Activated B cell treated with CpG ODN at 0.5 μM for 24 hours (primary cell): ENCODE results near the gene ICAM2. TPM values are rescaled to one million over a fixed set of nuclear protein-coding genes. Genes with fewer than 3 reads are reported as not detected.

Experiments used
- ATAC-seq: fragments of 200-7000 bp; cut with Tn5 transposase; one replicate; pipeline ENCODE4 v1.10.0; 2021; ENCODE audit warnings: low read depth, mild to moderate bottlenecking, moderate library complexity
- CTCF ChIA-PET: fragments of 350-600 bp; sonication (Branson Sonifier 250); formaldehyde crosslinking; loops from one replicate; lab custom pipeline; 2021; ENCODE audit warnings: antibody characterized with exemption; lab: Charles Lee
- POLR2A ChIA-PET: fragments of 350-600 bp; sonication (Branson Sonifier 250); formaldehyde crosslinking; loops from one replicate; lab custom pipeline; 2021; ENCODE audit warnings: antibody characterized with exemption; lab: Charles Lee
- DNase-seq: peaks from one replicate; pipeline ENCODE4 v3.0.0; 2022
- H3K27ac Mint-ChIP-seq: one replicate; pipeline ENCODE4 v1.8.0; 2020; ENCODE audit warnings: mixed read lengths
- H3K27me3 Mint-ChIP-seq: one replicate; pipeline ENCODE4 v1.8.0; 2021; ENCODE audit warnings: mixed read lengths
- H3K36me3 Mint-ChIP-seq: one replicate; pipeline ENCODE4 v1.8.0; 2021; ENCODE audit warnings: low read depth, mixed read lengths
- H3K4me1 Mint-ChIP-seq: one replicate; pipeline ENCODE4 v1.8.0; 2021; ENCODE audit warnings: mixed read lengths
- H3K4me3 Mint-ChIP-seq: one replicate; pipeline ENCODE4 v1.8.0; 2020; ENCODE audit warnings: mild to moderate bottlenecking, mixed read lengths
- H3K9me3 Mint-ChIP-seq: one replicate; pipeline ENCODE4 v1.8.0; 2020; ENCODE audit warnings: mixed read lengths
- intact Hi-C: fragments of 100-400 bp; cut with micrococcal nuclease; formaldehyde crosslinking; loops from one replicate; pipeline ENCODE4 v1.15.1; 2024
- total RNA-seq: library from RNA; stranded (reverse); gene quantifications from 2 replicates; pipeline ENCODE4 v1.2.3, GENCODE V29; 2022
- TF ChIP-seq, protein P1 (sequence below): fragments of 200-600 bp; IDR thresholded peaks from one replicate; pipeline ENCODE4 v1.8.0; 2022; ENCODE audit warnings: antibody characterized with exemption, mild to moderate bottlenecking

Gene ICAM2
- total RNA-seq, 1 donor from 2014 or later = 44.5 TPM

DNA sequence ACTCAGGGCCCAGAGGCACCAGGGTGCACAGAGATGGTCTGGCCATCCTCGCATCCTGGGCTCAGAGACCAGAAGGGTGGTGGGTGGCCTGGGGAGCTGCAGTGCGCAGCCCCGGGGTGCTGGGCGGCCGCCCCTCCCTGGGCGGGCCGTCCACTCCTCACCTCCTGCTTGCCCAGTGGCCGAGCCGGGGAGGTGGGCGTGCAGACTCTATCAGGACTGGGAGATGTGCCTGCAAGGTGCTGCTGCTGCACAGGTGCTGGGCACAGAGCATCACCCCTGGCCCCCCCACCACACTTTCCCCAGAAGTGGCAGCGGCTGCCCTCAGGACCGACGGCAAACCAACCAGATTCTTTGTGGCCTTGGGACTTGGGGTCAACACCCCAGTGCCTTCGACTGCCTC lies 47.6 kb downstream of the ICAM2 start, which contains the start of gene SCN4A:
SCN4A (minus strand) TSS at position 123 of the 400 bp plus-strand sequence; CDS start at position 46, 77 bp downstream.
- Mint-ChIP-seq H3K4me3 (no peak within 1 kb of the TSS), H3K36me3 (no peaks in the 10 kb centered on the region), H3K27ac (no peak within 1 kb of the TSS), H3K4me1 (peaks cover 4% of the 10 kb centered on the region), H3K9me3 (no peaks in the 10 kb centered on the region), H3K27me3 (peaks cover 24% of the 10 kb centered on the region)
- no peak for DNase-seq
- ChIA-PET CTCF (no interaction called here), POLR2A (interaction anchor here (1.3 kb wide), 1 partner anchor 18 kb away, joined by 3 read pairs; no protein-coding TSS in a partner anchor)
- intact Hi-C loops = loop anchor here (2.0 kb wide), 1 partner anchor 18 kb away; no protein-coding TSS in a partner anchor
- no peak for ATAC-seq
- TF ChIP-seq, protein P1, sequence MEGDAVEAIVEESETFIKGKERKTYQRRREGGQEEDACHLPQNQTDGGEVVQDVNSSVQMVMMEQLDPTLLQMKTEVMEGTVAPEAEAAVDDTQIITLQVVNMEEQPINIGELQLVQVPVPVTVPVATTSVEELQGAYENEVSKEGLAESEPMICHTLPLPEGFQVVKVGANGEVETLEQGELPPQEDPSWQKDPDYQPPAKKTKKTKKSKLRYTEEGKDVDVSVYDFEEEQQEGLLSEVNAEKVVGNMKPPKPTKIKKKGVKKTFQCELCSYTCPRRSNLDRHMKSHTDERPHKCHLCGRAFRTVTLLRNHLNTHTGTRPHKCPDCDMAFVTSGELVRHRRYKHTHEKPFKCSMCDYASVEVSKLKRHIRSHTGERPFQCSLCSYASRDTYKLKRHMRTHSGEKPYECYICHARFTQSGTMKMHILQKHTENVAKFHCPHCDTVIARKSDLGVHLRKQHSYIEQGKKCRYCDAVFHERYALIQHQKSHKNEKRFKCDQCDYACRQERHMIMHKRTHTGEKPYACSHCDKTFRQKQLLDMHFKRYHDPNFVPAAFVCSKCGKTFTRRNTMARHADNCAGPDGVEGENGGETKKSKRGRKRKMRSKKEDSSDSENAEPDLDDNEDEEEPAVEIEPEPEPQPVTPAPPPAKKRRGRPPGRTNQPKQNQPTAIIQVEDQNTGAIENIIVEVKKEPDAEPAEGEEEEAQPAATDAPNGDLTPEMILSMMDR = no peak

DNA sequence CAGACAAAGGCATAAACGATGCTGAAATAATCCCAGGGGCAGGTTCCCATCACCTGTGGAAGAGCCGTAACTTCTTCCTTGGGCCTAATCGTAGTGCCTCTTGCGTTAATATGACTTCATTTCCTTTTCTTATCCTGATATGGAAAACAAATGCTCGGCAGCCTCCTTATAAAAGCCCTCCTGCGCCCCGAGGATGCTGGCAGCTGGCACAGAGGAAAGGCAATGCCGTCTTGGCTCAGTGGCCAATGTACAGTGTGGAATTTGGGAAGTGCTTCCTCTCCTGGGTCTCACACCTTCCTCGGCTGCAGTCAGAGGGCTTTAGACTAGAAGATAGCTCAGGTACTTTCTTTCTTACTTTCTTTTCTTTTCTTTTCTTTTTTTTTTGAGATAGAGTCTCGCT lies 51.2 kb downstream of the ICAM2 start:
- POLR2A ChIA-PET = no interaction called here
- Mint-ChIP-seq H3K27me3 (peaks cover 9% of the 10 kb centered on the region), H3K4me1 (peaks cover 6% of the 10 kb centered on the region), H3K9me3 (no peaks in the 10 kb centered on the region), H3K4me3 (no peak overlapping the region), H3K27ac (no peak overlapping the region), H3K36me3 (no peaks in the 10 kb centered on the region)
- ATAC-seq (no peak), DNase-seq (no peak)
- intact Hi-C loops = no loop called here
- CTCF ChIA-PET = interaction anchor here (0.9 to 1.9 kb wide), 2 partner anchors 23 to 56 kb away, joined by 3 to 6 read pairs; no protein-coding TSS in a partner anchor
- TF ChIP-seq, protein P1 = no peak

DNA sequence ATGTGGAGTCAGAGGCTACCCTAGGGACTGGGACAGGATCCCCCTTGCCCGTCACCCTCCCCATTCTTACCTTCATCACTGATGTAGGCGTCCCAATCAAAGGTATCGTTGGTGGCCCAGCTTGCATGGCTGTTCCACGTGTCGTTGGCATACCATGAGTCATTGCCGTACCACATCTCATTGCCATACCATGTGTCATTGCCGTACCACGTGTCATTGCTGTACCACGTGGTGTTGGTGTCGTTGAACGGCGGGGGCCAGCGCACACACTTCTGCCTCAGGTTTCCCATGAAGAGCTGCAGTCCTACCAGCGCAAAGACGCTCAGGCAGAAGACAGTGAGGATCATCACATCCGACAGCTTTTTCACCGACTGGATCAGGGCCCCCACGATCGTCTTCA lies 52.5 kb downstream of the ICAM2 start:
- POLR2A ChIA-PET = interaction anchor here (0.5 to 0.7 kb wide), 4 partner anchors 23 to 218 kb away, joined by 3 to 5 read pairs (median 3); no protein-coding TSS in a partner anchor
- ATAC-seq (no peak), DNase-seq (no peak)
- TF ChIP-seq, protein P1 = no peak
- Mint-ChIP-seq H3K4me1 (peaks cover 6% of the 10 kb centered on the region), H3K4me3 (no peak overlapping the region), H3K27ac (no peak overlapping the region), H3K9me3 (no peaks in the 10 kb centered on the region), H3K27me3 (peaks cover 4% of the 10 kb centered on the region), H3K36me3 (no peaks in the 10 kb centered on the region)
- CTCF ChIA-PET = no interaction called here
- intact Hi-C loops = no loop called here

DNA sequence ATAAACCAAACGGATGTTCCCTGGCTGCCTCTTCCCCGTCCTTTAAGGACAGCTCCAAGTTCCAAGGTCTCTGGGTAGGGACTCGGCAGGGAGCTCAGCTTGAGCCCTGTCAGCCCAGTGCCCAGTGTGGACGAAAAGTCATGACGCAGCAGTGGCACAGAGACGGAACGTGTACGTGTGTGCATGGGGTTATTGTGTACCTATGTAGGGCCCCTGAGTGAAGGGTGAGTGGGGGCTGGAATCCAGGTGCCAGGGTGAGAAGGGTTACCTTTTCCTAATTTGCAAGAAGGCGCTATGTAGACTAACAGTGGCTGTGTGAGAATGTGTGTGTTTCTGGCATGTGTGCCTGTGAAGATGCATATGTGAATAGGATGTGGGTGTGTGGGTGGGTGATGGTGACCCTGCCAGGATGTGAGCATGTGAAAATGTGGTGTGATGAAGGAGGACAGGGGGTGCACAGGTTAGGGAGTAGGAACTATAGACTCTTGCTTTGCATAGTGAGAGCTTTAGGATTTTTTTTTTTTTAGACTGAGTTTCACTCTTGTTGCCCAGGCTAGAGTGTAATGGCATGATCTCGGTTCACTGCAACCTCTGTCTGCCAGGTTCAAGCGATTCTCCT lies 53.7 kb downstream of the ICAM2 start:
- Mint-ChIP-seq H3K27me3 (no peaks in the 10 kb centered on the region), H3K36me3 (no peaks in the 10 kb centered on the region), H3K4me1 (peaks cover 13% of the 10 kb centered on the region), H3K9me3 (no peaks in the 10 kb centered on the region), H3K4me3 (no peak overlapping the region), H3K27ac (no peak overlapping the region)
- DNase-seq (no peak), ATAC-seq (peak; percentile 25)
- intact Hi-C loops = no loop called here
- TF ChIP-seq, protein P1 = no peak
- ChIA-PET CTCF (interaction anchor here (1.5 kb wide), 1 partner anchor 20 kb away, joined by 3 read pairs; no protein-coding TSS in a partner anchor), POLR2A (interaction anchor here (1.8 kb wide), 1 partner anchor 53 kb away, joined by 6 read pairs; the partner anchor contains the start of gene ICAM2)

DNA sequence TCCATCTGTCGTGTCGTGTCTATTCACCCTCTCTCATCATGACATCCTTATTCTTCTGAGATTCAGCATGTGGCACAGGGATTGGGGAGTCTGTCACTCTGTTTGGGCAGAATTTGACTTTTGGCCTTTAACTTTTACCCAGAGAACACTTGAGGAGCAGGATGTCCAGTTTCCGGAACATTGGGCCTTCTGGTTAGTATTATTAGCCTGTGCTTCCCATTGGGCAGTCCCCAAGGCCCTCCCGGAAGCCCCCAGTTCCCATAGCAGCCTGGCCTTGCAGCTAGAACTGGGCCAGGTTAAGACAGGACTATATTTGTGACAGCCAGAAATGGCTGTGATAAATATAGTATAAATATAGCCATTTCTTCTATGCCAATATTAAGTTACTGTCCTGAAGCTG lies 57.3 kb downstream of the ICAM2 start:
- no peak overlapping the region for H3K27ac Mint-ChIP-seq

More for the DNA sequence above, 57.3 kb downstream of the ICAM2 start:
- ATAC-seq (no peak), DNase-seq (no peak)
- POLR2A ChIA-PET = interaction anchor here (1.0 kb wide), 1 partner anchor 15 kb away, joined by 5 read pairs; no protein-coding TSS in a partner anchor
- Mint-ChIP-seq H3K4me1 (peaks cover 20% of the 10 kb centered on the region), H3K4me3 (no peak overlapping the region), H3K27me3 (no peaks in the 10 kb centered on the region), H3K9me3 (no peaks in the 10 kb centered on the region), H3K36me3 (no peaks in the 10 kb centered on the region)
- CTCF ChIA-PET = interaction anchor here (1.3 to 2.1 kb wide), 2 partner anchors 27 to 52 kb away, joined by 4 to 5 read pairs; partner anchors contain the start of gene CSHL1
- intact Hi-C loops = no loop called here
- TF ChIP-seq, protein P1 = no peak
